ENCODE results near the gene SNRPE. TPM values are rescaled to one million over a fixed set of nuclear protein-coding genes. Genes with fewer than 3 reads are reported as not detected.

Gene SNRPE
- total and polyA plus RNA-seq, 2 of the 13 experiments (the other 11 are each of a cell fraction or from before 2014, with no cell fraction given): 146 to 281 TPM

DNA sequence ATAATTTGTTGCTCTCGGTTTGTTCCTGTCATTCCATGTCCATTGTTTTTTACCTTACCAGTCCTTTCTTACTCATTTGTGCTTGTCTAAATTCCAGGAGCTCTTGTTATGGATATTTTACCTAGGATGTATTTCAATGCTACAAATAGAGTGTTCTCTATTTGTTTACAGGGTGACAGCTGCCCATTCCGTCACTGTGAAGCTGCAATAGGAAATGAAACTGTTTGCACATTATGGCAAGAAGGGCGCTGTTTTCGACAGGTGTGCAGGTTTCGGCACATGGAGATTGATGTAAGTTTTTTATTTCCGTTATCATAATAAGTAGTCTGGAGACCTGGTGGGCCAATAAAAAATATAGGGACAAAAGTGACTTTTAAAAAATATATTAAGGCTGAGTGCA lies 43.0 kb upstream of the SNRPE start:
- in situ Hi-C loops (cut with HindIII; ENCODE audit: extremely low pct_ligation_motif_present, low pct_unique_long_range_greater_than_20kb): no loop called here
- ChIA-PET POLR2A (no interaction called here), CTCF (ENCODE audit: low intra/inter-chr PET ratio, low total read pairs) (no interaction called here)
- H3K9ac ChIP-seq (ENCODE audit: insufficient read depth, low read depth, low read length): no peak overlapping the region
- BruUV-seq (replicated peaks): no TSS peak
- H4K20me1 ChIP-seq (ENCODE audit: insufficient read depth, low read length): peaks cover 11% of the 10 kb centered on the region; the same call in 1 of the 2 replicates
- ATAC-seq (no peak), FAIRE-seq (no peak), DNase-seq (ENCODE audit: low spot score) (no peak)
- H3K4me3 ChIP-seq (replicated peaks in 1 of 3; ENCODE audit: insufficient read depth in 1 of 3, low read depth in 2 of 3, low read length in 3 of 3): no peak overlapping the region
- no peak overlapping the region for H3K4me2 ChIP-seq (ENCODE audit: low read depth, low read length)
- WGBS (ENCODE audit: low lambda C conversion rate): 98% methylated on average over 6 of the region's 6 CpGs
- H3K36me3 ChIP-seq (replicated peaks in 1 of 2; ENCODE audit: control insufficient read depth in 1 of 2, insufficient read depth in 2 of 2, low read length in 2 of 2): peaks cover 25 to 69% of the 10 kb centered on the region in 2 experiments
- H3K79me2 ChIP-seq (ENCODE audit: insufficient read depth, low read length): peaks cover 20% of the 10 kb centered on the region
- no peaks in the 10 kb centered on the region for H3K4me1 ChIP-seq (ENCODE audit: insufficient read depth, low read length)
- no peak overlapping the region for H3K27ac ChIP-seq (ENCODE audit: extremely low read length, insufficient read depth, low read length)
- TF ChIP-seq SRSF4 (IDR thresholded peaks at IDR 0.05; ENCODE audit: low read depth, low read length, poor library complexity, severe bottlenecking): no peak
- no peak for TF ChIP-seq HMG20B (CRISPR knock-in tag; conservative IDR thresholded peaks at IDR 0.05)
- TF ChIP-seq CBX5 (CRISPR knock-in tag; IDR thresholded peaks at IDR 0.05; ENCODE audit: borderline replicate concordance): no peak
- TF ChIP-seq, protein P1, sequence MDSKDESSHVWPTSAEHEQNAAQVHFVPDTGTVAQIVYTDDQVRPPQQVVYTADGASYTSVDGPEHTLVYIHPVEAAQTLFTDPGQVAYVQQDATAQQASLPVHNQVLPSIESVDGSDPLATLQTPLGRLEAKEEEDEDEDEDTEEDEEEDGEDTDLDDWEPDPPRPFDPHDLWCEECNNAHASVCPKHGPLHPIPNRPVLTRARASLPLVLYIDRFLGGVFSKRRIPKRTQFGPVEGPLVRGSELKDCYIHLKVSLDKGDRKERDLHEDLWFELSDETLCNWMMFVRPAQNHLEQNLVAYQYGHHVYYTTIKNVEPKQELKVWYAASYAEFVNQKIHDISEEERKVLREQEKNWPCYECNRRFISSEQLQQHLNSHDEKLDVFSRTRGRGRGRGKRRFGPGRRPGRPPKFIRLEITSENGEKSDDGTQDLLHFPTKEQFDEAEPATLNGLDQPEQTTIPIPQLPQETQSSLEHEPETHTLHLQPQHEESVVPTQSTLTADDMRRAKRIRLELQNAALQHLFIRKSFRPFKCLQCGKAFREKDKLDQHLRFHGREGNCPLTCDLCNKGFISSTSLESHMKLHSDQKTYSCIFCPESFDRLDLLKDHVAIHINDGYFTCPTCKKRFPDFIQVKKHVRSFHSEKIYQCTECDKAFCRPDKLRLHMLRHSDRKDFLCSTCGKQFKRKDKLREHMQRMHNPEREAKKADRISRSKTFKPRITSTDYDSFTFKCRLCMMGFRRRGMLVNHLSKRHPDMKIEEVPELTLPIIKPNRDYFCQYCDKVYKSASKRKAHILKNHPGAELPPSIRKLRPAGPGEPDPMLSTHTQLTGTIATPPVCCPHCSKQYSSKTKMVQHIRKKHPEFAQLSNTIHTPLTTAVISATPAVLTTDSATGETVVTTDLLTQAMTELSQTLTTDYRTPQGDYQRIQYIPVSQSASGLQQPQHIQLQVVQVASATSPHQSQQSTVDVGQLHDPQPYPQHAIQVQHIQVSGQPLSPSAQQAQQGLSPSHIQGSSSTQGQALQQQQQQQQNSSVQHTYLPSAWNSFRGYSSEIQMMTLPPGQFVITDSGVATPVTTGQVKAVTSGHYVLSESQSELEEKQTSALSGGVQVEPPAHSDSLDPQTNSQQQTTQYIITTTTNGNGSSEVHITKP (CRISPR knock-in tag; IDR thresholded peaks at IDR 0.05; ENCODE audit: low read depth): no peak
- no peak for TF ChIP-seq GLI4 (CRISPR knock-in tag; IDR thresholded peaks at IDR 0.05; ENCODE audit: borderline replicate concordance)
- no peak for TF ChIP-seq ZBTB7A (CRISPR knock-in tag; IDR thresholded peaks at IDR 0.05)
- TF ChIP-seq ZFP90 (CRISPR knock-in tag; IDR thresholded peaks at IDR 0.05; ENCODE audit: borderline replicate concordance): no peak
- no peak for TF ChIP-seq ZNF841 (CRISPR knock-in tag; IDR thresholded peaks at IDR 0.05; ENCODE audit: borderline replicate concordance)
- no peak for TF ChIP-seq GABPB1 (CRISPR knock-in tag; IDR thresholded peaks at IDR 0.05)
- TF ChIP-seq KDM6A (CRISPR knock-in tag; IDR thresholded peaks at IDR 0.05; ENCODE audit: low read depth): no peak
- intact Hi-C loops (cut with micrococcal nuclease; ENCODE audit: unreplicated experiment): no loop called here
- H3K27me3 ChIP-seq (ENCODE audit: control insufficient read depth in 1 of 2, insufficient read depth in 2 of 2, low read length in 2 of 2): no peaks in the 10 kb centered on the region
- no peaks in the 10 kb centered on the region for H3K9me3 ChIP-seq (ENCODE audit: low read length)
- no peak overlapping the region for H2AFZ ChIP-seq (ENCODE audit: low read length)

Data from HepG2 (cell line).